A673 (cell line): ENCODE measurements around the gene TLE1.

Source experiments
- EZH2 ChIP-seq: fragments of 200-600 bp; sonication (generic); IDR thresholded peaks from 2 replicates; pipeline ENCODE4 v1.6.1; 2017; ENCODE audit warnings: borderline replicate concordance, low read depth, mild to moderate bottlenecking, mixed read lengths, antibody characterized with exemption, low read length; ENCODE audit not compliant: poor library complexity, severe bottlenecking
- TF ChIP-seq, protein P1 (sequence below): fragments of 300-800, 200-600 bp; sonication (generic); conservative IDR thresholded peaks from 2 replicates; pipeline ENCODE4 v1.5.1; 2017; ENCODE audit warnings: low read depth, mild to moderate bottlenecking, antibody characterized with exemption, low read length, moderate library complexity, mixed read lengths

DNA sequence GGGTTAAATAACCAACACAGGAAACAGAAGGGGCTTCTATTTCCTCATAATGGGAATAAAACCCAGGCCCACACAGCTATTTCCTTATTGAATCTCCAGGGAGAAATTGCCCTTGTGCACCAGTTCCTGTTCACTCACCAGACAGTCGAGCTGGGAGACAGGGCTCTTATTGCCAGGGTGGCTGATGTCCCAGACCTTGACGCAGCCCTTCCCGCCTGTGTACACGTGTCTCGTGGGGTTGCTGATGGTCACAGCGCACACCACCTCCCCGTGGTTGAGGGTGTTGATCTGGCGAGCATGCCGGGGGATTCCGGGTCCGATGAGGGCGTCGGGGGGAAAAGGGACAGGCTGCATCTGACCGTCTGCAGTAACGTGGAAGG lies 96.5 kb downstream of the TLE1 start:
- TF ChIP-seq, protein P1, sequence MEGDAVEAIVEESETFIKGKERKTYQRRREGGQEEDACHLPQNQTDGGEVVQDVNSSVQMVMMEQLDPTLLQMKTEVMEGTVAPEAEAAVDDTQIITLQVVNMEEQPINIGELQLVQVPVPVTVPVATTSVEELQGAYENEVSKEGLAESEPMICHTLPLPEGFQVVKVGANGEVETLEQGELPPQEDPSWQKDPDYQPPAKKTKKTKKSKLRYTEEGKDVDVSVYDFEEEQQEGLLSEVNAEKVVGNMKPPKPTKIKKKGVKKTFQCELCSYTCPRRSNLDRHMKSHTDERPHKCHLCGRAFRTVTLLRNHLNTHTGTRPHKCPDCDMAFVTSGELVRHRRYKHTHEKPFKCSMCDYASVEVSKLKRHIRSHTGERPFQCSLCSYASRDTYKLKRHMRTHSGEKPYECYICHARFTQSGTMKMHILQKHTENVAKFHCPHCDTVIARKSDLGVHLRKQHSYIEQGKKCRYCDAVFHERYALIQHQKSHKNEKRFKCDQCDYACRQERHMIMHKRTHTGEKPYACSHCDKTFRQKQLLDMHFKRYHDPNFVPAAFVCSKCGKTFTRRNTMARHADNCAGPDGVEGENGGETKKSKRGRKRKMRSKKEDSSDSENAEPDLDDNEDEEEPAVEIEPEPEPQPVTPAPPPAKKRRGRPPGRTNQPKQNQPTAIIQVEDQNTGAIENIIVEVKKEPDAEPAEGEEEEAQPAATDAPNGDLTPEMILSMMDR: no peak
- no peak for TF ChIP-seq EZH2
